Suppressor macrophage treated with lipopolysaccharide for 1 hour (primary cell): ENCODE results near the gene EPHA10.
A peak's percentile ranks its signal among the peaks of the same experiment; 100 is the strongest.
"Not testable (repeated sequence)": the region's sequence is repeated elsewhere in the genome, so short reads cannot be mapped to it uniquely, and the experiment has no call there.

ENCODE experiments used
- DNase-seq, 3 donors: peaks; one replicate each; pipeline ENCODE4 v3.0.0-alpha.2; 2020 to 2022

Gene EPHA10

DNA sequence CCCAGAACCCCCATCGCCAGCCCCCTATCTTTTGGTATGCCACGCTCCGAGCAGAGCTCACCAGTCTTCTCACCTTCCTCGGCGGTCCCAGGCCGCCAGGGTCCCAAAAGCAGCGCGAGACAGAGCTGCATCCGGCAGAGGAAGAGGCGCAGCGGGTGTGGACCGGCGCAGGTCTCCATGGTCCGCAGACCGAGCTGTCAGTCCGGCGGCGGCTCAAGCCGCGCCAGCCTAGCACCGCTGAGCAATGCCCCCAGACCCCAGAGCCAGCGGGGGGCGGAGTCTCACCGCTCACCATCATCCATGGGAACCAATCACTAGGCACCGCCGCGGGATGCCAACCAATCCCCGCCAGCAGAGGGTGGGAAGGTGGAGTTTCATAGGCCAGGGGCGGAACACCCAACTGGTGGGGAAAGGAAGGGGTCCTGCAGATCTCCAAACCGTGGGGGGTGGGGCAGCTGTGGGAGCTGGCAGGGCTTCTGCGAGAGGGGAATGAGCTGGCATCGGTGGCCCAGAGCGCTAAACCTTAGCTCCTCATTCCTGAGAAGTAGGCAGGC is at the start of gene EPHA10:
TSS of gene EPHA10 (minus strand) at position 233 of the 554 bp plus-strand sequence. CDS start at position 179, 54 bp downstream.
- DNase-seq: no peak

DNA sequence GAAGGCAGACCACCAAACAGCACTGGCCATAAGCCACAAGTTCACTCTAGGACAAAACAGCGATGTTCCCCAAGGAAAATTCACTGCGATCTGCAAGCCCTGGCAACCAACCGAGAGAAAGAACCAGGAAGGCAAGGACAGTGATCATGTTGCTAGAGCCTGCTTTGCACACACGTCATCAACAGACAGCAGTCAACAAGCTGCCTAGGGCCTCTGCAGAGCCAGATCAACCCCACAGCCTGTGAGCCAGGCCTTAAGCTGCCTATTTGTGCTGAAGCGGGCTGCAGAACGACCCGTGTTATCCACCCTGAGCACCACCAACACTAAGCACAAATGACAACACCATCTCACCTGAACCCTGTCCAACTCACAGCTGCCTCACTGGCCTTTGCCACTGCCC is 49.3 kb upstream of the EPHA10 start:
- DNase-seq: no peak

DNA sequence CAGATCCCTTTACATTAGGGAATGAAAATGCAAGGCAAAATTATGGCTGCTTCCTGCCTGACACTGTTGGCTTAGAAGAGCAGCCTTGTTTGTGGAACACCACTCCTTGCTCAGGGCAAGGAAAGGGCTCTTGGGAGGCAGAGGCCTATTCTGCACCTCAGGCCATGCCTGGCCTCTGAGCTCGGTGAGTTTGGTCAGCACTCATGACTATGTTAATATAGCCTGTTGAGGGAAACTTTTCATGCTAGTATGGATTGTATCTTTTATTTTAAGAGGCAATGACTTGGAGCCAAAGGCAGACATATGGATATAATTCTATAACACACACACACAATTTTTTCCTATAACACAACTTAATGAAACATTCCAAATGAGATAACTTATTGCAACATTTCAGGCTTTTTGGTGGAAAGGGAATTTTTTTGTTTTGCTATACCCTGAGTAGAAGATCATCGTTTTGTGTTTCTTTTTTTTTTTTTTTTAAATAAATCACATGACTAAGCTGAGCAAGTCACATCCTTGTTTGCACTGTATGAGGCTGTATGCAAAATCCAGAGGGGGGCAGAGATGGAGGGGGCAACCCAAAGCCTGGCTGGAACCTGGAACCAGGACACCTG is 48.7 kb upstream of the EPHA10 start:
- DNase-seq: peak; percentile 16 to 71 (median 57)

DNA sequence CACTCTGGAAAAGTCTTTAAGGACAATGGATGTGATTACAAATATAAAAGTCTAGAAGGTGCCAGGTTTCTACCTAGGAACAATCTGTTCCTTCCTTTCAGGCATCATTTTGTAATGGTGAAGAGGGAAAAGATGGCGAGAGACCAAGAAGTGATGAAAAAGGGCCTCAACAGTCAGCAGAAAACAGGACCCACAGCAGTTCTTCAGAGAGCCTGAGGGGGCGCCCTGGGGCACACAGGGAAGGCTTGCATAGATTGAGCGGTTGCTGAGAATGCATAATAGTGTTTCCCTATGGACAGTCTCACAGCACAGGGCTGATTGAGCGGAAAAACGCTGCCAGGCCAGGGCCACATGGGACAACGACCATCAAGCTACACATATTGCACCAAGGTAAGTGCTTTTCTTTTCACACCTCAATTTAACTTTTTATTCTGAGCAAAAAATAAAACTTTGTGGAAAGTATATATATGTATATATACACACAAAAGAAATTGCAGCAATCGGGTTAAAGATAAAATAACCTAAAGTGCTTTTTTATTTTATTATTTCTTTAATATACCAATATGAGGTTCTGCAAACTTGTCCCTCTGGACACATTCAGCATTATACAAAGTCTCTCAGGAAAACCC is 46.2 kb upstream of the EPHA10 start:
- DNase-seq: peak; percentile 83 to 88 (median 86)

DNA sequence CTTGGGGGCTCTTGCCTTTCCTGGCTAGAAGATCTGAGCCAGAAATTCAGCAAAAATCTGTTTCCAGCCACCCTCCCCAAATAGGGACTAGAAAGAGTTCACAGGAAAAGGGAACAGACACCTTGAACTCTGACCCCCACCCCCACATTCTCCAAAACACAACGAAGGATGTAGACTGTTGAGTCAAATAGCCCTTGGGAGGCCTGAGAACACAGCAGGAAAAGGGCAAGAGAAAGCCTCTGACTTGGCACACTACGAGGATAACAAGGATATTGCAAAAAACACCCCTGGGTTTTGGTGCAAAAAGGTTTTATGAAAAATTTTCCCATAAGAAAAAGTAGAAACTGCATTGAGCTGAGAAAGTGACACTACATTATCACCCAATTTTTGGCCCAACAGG is 45.0 kb upstream of the EPHA10 start:
- DNase-seq: peak; percentile 33 to 53 (median 36)

DNA sequence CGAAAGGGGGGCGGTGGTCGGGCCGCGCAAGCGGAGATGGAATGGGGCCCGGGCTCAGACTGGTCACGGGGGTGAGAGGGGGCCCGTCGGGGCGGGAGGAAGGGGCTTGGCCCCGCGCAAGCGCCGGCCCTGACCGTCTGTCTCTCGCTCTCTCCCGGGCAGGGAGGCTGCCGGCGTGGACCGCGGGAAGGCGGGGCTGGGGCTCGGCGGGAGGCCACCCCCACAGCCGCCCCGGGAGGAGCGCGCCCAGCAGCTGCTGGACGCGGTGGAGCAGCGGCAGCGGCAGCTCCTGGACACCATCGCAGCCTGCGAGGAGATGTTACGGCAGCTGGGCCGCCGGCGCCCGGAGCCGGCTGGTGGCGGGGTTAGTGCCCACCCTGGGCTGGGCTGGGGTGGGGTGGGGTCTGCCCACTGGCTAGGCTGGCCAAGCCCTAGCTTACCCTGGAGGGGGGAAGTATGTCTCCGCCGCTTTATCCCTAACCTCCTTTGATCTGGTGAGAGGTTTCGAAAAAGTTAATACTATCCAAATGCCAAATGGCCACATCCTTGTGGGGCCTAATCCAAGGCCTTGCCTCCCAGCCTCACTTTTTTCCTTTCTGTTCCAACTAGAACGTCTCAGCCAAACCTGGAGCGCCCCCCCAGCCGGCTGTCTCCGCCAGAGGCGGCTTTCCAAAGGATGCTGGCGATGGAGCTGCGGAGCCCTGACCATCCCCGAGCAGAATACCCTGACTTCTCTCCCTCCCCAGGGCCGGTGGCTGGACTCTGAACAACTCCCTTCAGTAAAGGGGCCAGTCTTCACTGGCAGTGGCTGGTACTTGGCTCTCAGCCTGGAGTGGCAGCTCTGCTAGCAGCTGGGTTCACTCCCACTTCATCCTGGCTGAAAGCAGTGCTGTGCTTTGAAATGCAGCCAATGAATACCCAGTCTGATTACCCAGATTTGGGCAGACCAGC is 43.7 kb upstream of the EPHA10 start:
- peak; percentile 74 to 91 (median 84) for DNase-seq

DNA sequence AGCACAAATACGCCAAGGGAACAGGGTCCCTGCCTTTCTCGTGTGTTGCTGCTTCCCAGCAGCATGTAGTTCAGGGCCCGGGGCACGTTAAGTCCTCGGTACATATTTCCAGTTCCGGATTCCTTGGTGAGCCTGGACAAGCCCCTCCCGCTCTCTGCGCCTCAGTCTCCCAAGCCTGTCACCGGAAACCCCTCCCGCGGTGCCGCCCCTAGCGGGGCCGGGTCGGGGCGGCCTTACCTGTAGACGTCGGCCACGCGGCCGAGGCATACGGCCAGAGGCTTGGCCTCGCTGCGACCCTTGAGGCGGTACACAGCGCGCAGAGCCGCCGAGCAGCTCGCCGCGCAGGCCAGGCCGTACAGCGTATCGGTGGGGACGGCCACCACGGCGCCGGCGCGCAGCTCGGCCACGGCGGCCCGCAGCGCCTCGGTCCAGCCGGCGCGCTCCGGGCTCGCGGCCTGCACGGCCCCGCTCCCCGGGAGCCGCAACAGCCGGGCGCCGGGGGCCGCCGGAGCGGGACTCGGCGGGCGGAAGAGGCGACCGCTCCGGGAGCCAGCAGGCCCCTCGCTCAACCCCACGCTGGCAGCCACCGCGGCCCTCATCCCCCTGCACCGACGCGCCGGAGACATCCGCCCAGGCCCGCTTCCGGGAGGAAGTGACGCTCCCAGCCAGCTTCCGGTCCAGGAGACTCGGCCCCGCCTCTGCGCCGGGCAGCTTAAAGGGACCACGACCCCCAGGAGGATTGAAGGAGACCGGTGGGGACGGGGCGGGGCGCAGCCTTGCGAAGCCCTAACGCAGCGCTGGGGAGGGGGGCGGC is 42.8 kb upstream of the EPHA10 start, which contains the start of the genes C1orf122 and YRDC:
TSS of gene C1orf122 (plus strand) at position 236 of the 814 bp plus-strand sequence. CDS start 615 bp downstream, outside the sequence.
TSS of gene YRDC (minus strand) at position 654 of the 814 bp plus-strand sequence. CDS start at position 626, 28 bp downstream.
- peak; percentile 95 to 97 (median 97) for DNase-seq

DNA sequence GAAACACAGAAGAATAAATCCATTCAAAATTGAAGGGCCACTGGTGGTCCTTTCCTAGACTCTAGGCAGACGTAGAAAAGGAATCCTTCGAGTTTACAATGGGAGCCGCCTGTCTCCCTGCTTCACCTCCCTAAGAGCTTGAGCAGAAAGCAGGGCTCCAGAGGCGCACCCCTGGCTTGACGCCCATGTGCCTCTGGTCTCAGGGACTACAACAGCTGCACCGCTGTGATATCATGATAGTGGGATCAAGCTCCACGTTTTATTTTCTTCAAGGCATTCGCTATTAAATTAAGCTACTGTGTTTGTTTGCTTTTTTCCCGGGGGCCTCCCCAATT is 42.3 kb upstream of the EPHA10 start:
- no peak for DNase-seq

DNA sequence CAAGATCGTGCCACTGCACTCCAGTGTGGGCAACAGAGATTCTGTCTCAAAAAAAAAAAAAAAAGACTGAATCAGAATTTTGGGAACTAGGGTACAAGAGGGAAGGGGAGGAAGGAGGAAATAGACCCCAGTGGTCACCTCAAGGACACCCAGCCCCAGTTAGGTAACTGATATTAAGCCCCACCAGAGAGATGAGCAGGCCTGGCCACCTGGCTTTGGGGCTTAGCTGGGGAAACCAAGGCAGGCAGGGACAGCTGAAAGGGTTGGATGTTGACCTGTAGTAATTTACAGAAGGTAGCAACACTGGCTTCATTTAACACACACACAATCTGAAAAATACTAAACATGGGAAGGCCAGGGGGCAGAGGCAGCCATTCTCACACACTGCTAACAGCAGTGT is 37.5 kb upstream of the EPHA10 start:
- no peak for DNase-seq

DNA sequence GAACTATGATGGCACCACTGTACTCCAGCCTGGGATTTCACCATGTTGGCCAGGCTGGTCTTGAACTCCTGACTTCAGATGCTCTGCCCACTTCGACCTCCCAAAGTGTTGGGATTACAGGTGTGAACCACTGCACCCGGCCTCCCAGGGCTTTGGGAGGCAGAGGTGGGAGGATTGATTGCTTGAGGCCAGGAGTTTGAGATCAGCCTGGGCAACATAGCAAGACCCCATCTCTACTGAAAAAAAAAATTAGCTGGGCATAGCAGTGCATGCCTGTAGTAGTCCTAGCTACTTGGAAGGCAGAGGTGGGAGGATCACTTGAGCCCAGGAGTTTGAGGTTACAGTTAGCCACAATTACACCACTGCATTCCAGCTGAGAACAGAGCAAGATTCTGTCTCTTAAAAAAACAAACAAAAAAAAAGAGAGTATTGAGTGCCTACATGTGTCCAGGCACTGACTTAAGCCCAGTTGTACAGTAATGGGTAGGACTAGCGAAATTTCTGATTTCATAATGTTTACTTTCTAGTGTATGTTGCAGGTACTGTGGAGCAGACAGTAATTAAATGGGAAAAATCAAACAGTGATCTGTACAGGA is 32.9 kb upstream of the EPHA10 start:
- no peak for DNase-seq

DNA sequence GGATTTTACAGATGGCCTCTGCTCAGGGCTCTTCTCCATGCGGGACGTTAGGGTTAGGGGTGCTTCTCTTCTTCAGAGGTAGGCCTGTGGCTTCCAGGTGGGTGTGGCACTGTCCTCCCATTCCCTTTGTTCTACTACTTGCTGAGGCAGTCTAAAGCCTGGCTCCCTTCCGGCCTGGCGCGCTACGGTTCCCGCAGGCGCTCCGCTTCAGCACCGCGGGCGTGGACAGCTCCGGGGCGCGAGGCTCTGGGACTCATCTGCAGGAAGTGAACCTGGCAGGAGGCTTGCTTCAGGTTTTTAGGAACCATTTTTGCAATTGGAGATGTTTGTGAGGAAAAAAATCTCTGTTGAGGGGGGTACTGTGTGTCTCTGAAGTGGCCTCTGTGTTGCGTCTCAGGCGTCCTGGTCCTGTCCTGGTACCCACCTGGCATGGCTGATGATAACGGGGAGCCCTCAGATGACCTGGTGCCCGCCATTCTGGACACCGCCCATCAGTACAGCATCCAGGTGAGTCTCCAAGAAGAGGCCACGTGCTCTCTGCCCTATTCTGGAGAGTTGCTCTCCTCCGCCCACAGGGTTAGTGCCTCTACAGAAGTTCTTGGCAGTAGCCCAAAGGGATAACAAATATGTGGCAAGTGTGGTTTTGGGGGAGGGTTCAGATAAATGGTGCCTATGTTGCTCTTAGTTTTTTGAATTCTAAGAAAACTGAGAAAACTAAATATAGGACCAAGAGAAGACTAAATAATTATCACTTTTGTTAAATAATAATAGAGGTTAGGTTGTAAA is 30.6 kb upstream of the EPHA10 start:
- DNase-seq: peak; percentile 51 to 78 (median 62)

DNA sequence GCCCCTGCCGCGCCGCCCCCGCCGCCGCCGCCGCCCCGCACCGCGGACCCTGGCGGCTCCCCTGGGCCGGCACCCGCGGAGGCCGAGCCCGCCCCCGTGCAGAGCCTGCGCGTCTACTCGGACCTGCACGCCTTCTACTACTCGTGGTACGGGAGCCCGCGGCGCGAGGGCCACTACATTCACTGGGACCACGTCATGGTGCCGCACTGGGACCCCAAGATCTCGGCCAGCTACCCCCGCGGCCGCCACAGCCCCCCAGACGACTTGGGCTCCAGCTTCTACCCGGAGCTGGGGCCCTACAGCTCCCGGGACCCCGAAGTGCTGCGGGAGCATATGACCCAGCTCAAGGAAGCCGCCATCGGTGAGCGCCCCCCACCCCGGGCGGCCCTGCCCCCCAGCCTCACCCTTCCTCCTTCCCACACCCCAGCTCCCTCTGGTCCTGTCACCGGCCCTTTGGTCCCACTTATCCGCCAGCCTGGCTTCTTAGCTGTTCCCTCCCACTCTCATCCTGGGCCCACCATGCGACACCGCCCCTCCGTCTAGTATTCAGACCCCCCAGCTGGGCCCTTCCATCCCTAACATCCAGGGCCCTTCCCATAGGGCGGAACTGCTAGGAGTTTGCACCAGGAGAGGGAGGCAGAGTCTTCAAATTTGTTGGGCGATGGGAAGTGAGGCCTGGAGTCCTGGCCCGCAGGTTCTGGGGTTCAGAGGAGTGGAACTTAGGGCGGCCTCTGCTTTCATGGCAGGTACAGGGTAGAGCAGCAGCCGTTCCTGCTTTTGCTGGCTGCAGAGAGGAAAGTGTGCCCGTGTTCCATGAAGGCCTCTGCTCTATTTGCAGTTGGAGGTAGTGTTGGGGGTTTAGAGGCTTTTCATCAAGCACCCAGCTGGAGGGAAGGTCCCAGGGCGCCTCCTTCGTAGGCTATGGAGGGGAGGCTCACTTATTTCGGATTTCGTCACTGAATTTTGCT is 29.7 kb upstream of the EPHA10 start:
- DNase-seq: peak; percentile 15 to 28 (median 23)

DNA sequence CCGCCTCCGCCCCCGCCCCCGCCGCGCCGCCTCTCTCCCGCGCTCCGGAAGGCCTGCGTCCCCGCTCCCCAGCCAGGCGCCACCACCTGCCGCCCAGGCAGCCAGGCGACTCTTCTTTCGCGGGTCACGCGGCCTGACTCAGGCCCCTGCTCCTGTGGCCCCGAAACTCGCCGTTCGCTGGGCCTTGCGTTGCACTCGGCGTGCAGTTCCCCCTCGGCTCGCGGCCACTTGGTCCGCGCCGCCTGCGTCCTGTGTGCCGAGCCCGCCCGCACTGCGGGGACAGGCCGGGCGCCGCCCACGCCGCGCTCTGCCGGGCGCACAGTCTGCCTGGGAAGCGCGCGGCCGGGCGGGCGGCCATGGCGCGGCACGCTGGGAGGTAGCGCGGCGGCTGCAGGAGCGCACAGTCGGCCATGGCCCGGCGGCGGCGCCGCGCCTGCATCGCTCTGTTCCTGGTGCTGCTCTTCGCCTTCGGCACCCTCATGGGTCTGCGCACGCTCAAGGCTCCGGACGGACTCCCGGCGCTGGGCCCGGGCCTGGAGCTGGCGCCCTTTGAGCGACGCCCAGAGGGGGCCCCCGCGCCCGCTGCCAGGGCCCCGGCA is 29.0 kb upstream of the EPHA10 start, which contains the start of gene MANEAL:
TSS of gene MANEAL (plus strand) at position 75 of the 599 bp plus-strand sequence. CDS start at position 411, 336 bp downstream.
- DNase-seq: peak; percentile 77 to 90 (median 83)

DNA sequence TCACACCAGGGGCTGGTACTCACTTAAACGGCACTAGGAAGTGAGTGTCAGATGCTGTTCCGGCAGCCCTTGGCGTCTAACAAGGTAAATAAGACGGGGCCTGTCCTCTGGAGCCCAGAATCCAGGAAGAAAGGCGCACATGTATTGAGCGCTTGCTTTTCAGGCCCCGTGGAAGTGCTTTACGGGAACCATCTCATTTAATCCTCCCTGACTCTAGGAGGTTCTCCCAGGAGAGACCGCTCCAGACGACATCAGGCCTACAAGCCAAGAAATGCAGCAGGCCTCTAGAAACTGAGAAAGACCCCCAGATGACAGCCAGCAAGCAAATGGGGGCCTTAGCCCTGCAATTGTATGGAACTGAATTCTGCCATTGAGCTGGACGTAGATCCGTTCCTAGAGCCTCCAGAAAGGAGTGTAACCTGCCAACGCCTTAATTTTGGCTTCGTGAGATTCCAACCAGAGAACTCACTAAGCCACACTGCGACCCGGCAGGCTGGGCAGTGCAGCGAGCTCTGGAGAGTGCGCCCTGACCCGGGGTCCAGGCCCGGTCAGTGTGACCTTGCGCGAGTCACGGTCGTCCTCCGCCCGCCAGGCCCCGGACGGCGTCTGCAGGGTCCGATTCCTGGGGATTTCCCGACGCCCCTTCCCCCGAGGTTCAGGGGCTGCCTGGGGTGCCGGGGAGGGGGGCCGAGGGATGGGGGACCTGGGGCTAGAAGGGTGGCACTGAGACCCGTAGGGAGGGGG is 28.2 kb upstream of the EPHA10 start:
- DNase-seq: no peak

DNA sequence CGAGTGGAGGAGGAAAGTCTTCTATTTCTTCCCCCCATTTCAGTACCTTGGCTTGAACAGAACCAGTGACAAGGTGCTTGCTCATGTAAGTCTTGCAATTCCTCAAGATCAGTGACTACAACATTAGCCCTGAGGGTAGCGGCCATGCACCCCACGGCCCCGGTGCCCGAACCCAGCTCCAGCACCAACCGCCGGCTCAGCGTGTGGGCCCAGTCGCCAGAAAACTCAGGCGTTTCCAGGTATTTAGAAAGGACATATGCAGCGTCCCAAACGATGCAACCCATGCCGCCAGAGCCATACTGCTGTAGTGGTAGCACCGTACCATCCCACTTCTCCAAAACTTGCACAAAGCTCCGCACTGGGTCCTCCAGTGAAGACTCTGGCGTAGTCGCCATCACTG is 17.6 kb upstream of the EPHA10 start:
- DNase-seq: no peak

DNA sequence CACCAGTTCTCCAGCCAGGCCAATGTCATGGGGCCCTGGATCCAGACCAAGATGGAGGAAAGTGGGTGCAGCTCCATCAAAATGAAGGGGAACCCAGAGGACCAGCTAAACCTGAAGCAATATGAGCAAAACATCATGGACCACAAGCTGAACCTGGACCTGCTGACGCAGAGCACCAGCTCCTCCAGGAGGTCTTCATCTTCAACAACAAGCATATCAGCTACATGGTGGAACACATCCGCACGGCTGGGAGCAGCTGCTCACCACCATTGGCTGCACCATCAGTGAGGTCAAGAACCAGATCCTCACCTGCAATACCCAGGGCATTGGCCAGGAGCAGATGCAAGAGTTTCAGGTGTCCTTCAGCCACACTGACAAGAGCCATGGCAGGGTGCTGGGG is 13.7 kb upstream of the EPHA10 start:
- no peak for DNase-seq

DNA sequence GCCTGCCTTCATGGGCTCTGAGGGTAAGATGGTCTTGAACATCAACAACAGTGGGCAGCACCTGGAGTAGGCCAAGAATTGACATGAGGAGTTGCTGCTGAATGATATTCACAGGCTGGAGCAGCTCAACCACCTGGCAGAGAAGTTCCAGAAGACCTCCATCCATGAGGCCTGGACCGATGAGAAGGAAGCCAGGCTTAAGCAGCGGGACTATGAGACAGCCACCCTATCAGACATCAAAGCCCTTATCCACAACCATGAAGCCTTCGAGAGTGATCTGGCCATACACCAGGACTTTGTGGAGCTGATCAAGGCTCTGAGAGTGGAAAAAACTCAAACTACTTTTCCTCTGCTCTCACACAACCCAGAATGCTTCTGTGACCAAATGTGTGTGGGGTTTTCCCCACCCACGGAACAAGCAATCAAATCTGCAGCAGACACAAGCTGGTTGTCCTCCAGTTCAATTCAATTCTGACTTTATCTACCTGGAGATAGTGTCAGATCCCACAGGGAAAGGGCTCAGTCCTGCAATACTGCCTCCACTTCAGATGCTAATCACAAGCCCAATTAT is 12.1 kb upstream of the EPHA10 start:
- peak; percentile 22 to 44 (median 42) for DNase-seq

DNA sequence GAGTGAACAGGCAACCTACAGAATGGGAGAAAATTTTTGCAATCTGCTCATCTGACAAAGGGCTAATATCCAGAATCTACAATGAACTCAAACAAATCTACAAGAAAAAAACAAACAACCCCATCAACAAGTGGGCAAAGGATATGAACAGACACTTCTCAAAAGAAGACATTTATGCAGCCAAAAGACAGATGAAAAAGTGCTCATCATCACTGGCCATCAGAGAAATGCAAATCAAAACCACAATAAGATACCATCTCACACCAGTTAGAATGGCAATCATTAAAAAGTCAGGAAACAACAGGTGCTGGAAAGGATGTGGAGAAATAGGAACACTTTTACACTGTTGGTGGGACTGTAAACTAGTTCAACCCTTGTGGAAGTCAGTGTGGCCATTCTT is 6.5 kb upstream of the EPHA10 start:
- DNase-seq: not testable (repeated sequence)
